ENCODE measurements around the gene ACVR1B.

- no peak for TF ChIP-seq EZH2 (IDR thresholded peaks at IDR 0.05; ENCODE audit: low read depth, unreplicated experiment)
- TF ChIP-seq, protein P1, sequence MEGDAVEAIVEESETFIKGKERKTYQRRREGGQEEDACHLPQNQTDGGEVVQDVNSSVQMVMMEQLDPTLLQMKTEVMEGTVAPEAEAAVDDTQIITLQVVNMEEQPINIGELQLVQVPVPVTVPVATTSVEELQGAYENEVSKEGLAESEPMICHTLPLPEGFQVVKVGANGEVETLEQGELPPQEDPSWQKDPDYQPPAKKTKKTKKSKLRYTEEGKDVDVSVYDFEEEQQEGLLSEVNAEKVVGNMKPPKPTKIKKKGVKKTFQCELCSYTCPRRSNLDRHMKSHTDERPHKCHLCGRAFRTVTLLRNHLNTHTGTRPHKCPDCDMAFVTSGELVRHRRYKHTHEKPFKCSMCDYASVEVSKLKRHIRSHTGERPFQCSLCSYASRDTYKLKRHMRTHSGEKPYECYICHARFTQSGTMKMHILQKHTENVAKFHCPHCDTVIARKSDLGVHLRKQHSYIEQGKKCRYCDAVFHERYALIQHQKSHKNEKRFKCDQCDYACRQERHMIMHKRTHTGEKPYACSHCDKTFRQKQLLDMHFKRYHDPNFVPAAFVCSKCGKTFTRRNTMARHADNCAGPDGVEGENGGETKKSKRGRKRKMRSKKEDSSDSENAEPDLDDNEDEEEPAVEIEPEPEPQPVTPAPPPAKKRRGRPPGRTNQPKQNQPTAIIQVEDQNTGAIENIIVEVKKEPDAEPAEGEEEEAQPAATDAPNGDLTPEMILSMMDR (conservative IDR thresholded peaks at IDR 0.05; ENCODE audit: low read depth in 2 of 2): no peak
- TF ChIP-seq STAT1 (IDR thresholded peaks at IDR 0.05; ENCODE audit: unreplicated experiment): no peak
- TF ChIP-seq EZH2phosphoT487 (IDR thresholded peaks at IDR 0.05; ENCODE audit: unreplicated experiment): no peak
- no peak for TF ChIP-seq REST (IDR thresholded peaks at IDR 0.05; ENCODE audit: unreplicated experiment)
- no peak for TF ChIP-seq POLR2AphosphoS5 (IDR thresholded peaks at IDR 0.05; ENCODE audit: low read depth)
- TF ChIP-seq JUNB (IDR thresholded peaks at IDR 0.05; ENCODE audit: unreplicated experiment): no peak
These were observed 92.9 kb downstream of the ACVR1B start for GRCh38 chr12:52044292-52044983.

Data from GM23338 (cell line).